Measurements from ENCODE around the gene URB1.

The URB1 gene

DNA sequence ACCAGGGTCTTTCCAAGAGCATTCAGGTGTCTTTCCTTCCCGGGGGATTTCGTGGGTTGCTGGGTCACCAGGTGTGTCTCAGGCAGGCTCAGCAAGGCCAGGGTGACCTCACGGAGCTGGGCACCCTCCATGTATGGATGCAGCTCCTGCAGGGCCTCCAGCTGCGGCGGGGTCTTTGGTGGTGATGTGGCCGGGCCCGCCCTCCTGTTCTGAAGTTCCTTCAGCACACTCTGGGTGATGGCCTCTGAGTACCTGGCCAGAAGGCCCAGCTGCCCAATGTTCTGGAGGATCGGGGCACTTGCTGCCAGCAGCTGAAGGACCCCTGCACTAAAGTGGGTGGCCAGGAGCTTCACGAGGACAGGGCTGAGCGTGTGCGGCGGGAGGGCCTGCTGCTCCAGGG is 45.5 kb downstream of the URB1 start:
- no peak for DNase-seq (ENCODE audit: low read depth in 2 of 2)

- DNase-seq (ENCODE audit: low read depth in 2 of 2): no peak
These were observed 45.9 kb downstream of the URB1 start for GRCh38 chr21:32346951-32347350.

GRCh38 chr21:32340863-32341848 is 51.7 kb downstream of the URB1 start:
- no peak for DNase-seq (ENCODE audit: low read depth in 2 of 2)

- DNase-seq (ENCODE audit: low read depth in 2 of 2): no peak
These were observed 54.4 kb downstream of the URB1 start for GRCh38 chr21:32338209-32338921.

DNA sequence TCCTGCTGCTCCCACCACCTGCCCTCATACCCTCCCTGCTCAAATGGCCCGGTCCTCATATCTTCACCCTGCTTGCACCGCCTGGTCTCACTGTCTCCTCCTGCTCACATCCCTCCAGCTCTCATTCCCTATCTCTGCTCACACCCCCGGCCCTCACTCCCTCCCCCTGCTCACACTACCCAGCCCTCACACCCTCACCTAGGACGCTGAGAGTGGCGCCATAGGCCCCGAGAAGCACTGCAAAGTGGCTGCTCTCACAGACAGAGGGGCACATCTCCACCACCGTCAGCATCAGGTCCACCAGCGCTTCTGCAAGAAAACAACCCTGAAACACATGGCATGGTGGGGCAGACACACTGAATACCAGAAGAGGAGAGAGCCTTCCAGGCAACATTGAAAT is 55.6 kb downstream of the URB1 start:
- DNase-seq (ENCODE audit: low read depth in 2 of 2): no peak

DNA sequence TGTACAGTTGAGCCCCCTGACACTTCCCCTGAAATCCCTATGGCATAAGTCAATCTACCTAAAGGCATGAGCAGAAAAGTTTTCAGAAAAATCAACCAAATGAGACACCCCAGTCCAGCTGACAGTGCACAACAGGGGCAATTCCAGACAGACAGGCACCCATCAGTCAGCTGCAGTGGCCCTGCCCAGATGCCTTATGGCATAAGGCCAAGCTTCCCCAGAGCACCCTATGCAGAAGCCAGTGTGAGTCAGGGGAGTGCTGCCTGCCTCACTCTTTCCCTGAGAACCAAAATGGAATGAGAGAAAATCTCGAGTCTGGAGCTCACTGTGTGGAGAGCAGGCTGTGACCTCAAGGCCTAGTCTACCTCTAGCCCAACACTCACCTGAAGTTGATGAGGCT is 56.1 kb downstream of the URB1 start:
- DNase-seq (ENCODE audit: low read depth in 2 of 2): no peak

GRCh38 chr21:32335601-32336575 is 56.9 kb downstream of the URB1 start:
- DNase-seq (ENCODE audit: low read depth in 2 of 2): no peak

DNA sequence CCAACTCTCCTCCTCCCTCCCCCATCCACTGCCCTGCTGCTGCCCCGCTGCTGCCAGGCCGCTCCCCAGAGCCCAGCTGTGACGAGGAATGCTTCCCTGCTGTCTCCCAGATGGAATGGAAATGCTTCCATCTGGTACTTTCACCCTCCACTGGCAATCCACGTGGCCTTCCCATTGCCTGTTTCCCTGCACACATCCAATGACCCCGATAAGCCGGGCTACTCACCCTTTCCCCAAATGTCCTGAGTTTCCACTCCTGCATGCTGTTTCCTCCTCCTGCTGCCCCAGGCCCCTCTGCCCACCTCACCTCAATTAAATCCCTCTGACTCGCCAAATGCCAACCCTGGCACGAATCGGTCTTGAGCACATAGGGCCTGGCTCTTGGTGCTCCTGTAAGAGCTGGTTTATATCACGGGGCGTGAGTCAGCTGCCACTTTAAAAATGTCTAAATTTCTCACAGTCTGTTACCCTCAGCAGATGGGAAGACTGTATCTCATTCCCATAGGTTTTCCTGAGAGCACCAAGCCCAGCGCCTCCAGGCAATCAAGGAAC is 57.8 kb downstream of the URB1 start:
- DNase-seq (ENCODE audit: low read depth in 2 of 2): no peak

DNA sequence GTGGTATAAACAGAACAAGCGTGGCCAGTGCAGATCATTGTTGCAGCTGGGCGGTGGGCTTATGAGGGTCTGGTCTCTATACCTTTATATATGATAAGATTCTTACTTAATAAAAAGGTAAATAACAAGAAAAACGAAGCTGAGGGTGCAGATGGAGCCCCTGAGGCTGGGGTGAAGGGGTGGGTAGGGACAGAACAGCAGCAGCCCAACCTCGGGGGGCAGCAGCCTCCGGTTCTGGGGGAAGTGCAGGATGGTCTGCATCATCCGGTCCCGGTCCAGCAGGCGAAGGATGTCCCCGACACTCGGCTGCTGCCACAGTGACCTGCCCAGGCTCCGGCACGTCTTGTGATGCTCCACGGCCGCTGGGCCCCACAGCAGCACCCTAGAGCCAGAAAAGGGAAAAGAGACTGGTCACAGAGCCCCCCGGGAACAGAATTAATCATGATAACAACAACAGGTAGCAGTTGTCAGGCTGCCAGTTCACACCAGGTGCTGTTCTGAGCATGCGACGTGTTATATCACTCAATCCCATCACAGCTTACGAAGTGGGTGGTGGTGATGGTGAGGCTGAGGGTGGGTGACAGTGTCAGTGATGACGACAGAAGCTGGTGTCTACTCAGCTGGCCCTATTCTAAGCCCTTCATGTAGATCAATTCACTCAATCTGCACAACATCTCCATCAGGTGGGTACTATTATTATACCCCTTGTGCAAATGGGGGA is 58.7 kb downstream of the URB1 start:
- DNase-seq (ENCODE audit: low read depth in 2 of 2): no peak

- no peak for DNase-seq (ENCODE audit: low read depth in 2 of 2)
These were observed 60.3 kb downstream of the URB1 start for GRCh38 chr21:32332463-32332951.

GRCh38 chr21:32331444-32332305 is 61.1 kb downstream of the URB1 start:
- no peak for DNase-seq (ENCODE audit: low read depth in 2 of 2)

DNA sequence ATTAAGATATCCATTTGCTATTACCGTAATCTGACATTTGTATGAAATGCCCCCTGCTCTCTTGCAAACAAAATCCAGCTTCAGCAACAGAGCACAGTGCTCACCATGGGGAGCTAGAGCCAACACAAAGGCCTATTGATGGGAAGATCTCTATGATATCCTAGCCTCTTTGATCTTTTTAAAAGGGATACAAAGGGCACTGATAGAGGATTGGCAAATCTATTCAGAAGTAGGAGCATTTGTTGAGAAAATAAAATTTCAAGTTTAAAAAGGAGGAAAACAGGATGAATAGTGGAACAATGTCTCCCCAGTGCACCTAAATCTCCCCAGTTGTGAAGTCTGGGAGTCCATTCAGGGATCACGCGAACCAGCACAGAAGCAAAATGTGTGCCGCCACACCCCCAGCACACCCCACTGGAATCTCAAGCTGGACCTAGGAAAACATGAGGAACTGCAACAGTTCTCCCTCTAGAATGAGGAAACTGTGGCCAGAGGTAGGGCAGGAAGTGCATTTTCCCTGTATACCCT is 62.0 kb downstream of the URB1 start:
- no peak for DNase-seq (ENCODE audit: low read depth in 2 of 2)

DNA sequence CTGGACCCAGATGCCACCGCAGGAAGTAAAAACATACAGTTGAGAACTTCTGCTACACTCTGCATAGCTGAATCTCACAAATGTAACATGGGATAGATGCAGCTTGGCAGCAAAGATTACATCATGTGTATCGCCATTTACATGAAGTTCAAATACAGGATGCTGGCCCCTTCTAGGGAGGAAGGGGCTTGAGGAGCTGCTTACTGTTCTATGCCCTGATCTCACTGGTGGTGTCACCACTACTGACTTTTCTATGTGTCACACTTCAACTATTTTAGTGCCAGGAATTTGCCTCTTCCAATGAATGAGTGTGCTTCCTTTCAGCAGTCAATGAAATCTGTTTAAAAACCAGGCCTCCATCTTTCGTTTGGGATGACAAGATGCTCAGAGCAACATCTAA is 63.0 kb downstream of the URB1 start:
- DNase-seq (ENCODE audit: low read depth in 2 of 2): no peak

DNA sequence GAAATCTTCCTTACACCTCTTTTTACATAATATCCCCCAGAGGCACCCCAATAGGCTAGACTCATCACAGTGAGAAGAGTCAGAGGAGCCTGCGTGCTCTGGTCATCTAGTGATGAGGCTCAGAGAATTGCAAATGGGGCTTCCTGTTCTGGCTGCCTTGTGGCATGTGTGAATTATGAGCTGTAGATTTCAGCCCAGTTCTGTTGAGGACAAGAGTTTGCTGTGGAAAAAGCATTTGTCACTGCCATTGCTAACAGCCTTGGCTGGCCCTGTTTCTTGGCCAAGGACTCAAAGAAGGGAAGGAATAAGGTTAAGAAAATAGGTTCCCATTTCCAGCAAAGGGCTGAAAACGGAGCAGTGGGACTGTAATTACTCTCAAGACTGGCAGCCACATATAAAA is 63.5 kb downstream of the URB1 start:
- DNase-seq (ENCODE audit: low read depth in 2 of 2): no peak

DNA sequence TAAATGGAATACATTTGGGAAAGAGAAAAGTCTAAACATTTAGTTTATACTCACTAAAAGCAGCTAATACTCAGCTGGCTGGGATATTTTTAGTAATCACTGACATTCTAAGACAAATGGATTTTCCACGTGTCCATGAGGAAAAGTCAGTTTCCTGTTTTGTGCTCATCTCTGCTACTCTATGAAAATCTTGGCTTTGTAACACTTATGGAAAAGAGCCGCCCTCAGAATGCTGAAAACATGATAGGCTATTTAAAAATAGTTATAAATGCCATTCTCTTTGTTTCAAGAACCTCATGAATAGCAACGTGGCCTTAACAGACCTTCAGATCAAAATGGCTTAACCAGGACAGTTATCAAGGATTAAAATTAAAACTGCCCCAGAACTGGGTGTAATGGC is 64.2 kb downstream of the URB1 start:
- DNase-seq (ENCODE audit: low read depth in 2 of 2): peak; percentile 36 to 44

DNA sequence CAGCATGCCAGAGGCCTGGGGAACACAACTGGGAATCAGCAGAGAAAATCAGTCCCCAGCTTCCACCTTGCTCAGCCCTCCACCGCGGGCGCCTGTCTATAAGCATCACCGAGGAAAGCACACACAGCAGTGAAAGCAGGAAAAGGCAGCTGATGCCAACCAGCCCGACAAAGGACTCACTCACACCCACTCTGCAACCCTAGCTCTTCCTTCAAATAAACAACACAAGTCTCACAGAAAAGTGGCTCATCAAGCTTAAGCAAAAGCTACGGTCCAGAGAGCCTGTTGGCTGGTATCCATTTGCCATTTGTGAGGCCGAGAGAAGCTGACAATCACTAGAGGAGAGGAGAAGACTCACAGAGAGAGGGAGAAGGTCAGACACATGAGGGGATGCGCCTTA is 67.1 kb downstream of the URB1 start:
- DNase-seq (ENCODE audit: low read depth in 2 of 2): no peak

DNA sequence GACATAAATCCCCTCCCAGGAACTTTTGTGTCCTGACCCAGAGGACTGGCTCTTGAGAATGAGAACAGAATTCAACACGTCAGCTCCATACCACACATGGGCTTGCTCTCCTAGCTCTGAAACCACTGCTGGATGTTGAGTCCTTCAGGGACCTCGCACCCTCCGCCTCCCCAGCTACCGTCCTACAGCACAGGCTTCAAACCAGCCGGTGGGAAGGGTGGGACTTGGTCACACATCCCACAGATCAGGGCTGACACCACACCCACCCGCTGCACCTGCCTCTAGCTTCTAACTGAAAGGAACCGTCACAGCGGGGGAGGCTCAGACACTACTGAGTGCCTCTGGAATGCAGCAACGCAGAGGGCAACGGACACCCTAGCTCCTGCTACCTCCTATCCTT is 70.1 kb downstream of the URB1 start:
- DNase-seq (ENCODE audit: low read depth in 2 of 2): no peak

- DNase-seq (ENCODE audit: low read depth in 2 of 2): no peak
These were observed 70.7 kb downstream of the URB1 start for GRCh38 chr21:32322103-32322502.

DNA sequence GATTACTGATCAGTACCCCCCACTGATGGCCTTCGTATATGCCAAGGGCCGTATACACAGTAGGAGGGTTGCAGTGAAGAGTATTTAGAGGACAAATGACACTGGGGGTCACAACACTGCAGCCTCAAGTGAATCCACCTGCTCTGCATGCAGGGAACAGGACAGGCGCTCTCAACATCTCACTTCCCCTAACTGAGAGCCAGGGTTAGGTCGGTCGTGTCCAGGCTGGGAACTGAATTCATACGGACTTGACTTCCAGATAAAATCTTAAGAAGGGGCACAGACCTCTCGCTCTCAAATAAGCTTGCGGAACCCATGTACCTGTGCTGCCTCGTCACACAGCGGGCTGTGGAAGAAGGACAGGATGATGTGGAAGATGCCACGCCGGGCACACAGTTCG is 71.3 kb downstream of the URB1 start:
- no peak for DNase-seq (ENCODE audit: low read depth in 2 of 2)

All from fibroblast of skin of left biceps (primary cell).